Lower leg skin (tissue), 4 donors: Measurements from ENCODE around the gene WNT2. TPM values are rescaled to one million over a fixed set of nuclear protein-coding genes. Genes with fewer than 3 reads are reported as not detected.

Experiments
- DNase-seq, 2 donors: peaks; one replicate each; pipeline ENCODE4 v3.0.0-alpha.2; 2019; ENCODE audit warnings: low spot score in 2 of 2
- H3K4me3 ChIP-seq: fragments of 200-600 bp; sonication (generic); 2 replicates; pipeline ENCODE4 v1.5.1; 2017; ENCODE audit warnings: mild to moderate bottlenecking, low read depth; ENCODE audit not compliant: poor library complexity, severe bottlenecking
- POLR2A ChIP-seq, 2 donors: fragments of 450-650 bp; IDR thresholded peaks; one replicate each; pipeline ENCODE4 v1.6.1; 2016 to 2017; ENCODE audit warnings: antibody characterized with exemption in 2 of 2, mild to moderate bottlenecking in 1 of 2, moderate library complexity in 1 of 2
- WGBS, 2 donors: methylation state at CpG; one replicate each; pipeline ENCODE4 v1.1.5; 2018; 5-methylcytosine and 5-hydroxymethylcytosine counted together
- intact Hi-C: fragments of 100-400 bp; cut with DNase I; formaldehyde crosslinking; loops from one replicate; pipeline ENCODE4 v1.15.0; 2023; ENCODE audit warnings: low total_unique reads
- total RNA-seq, 4 donors: library from RNA; depleted of rRNA; stranded (reverse); fragments of >200 nt; gene quantifications; one replicate each; pipeline ENCODE4 v1.1.0, GENCODE V29; 2016
- TF ChIP-seq, protein P1 (sequence below), 3 donors: fragments of 450-650 bp; IDR thresholded peaks; one replicate each; pipeline ENCODE4 v1.5.1; 2016; ENCODE audit warnings: antibody characterized with exemption in 3 of 3, mild to moderate bottlenecking in 3 of 3, moderate library complexity in 2 of 3

Gene WNT2
- total RNA-seq, 4 donors from 2014 or later: 0.69 to 1.5 (median 1.1) TPM

DNA sequence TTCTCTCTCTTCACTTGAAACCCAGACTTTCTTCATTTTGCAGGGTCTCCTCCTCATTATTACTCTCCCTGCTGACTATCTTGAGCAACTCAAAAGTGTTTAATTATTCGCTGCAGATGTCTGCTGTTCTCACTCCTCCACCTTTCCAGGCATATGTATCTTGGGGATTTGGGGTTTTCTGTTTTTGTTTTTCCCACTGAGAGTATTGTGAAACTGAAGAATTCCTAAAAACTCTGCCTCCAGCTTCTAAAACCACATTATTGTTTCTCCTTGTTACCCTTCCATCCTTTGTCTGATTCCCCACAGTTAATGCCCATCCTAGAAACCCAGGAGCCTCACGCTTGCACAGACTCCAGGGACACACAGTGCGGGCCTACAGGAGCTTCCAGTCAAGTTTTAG, 51.3 kb downstream of the WNT2 start:
- H3K4me3 ChIP-seq: no peak overlapping the region
- 87 to 93% methylated on average over 3 of the region's 3 CpGs for WGBS, 2 donors
- TF ChIP-seq POLR2A (IDR thresholded peaks at IDR 0.05): no peak
- TF ChIP-seq, protein P1, sequence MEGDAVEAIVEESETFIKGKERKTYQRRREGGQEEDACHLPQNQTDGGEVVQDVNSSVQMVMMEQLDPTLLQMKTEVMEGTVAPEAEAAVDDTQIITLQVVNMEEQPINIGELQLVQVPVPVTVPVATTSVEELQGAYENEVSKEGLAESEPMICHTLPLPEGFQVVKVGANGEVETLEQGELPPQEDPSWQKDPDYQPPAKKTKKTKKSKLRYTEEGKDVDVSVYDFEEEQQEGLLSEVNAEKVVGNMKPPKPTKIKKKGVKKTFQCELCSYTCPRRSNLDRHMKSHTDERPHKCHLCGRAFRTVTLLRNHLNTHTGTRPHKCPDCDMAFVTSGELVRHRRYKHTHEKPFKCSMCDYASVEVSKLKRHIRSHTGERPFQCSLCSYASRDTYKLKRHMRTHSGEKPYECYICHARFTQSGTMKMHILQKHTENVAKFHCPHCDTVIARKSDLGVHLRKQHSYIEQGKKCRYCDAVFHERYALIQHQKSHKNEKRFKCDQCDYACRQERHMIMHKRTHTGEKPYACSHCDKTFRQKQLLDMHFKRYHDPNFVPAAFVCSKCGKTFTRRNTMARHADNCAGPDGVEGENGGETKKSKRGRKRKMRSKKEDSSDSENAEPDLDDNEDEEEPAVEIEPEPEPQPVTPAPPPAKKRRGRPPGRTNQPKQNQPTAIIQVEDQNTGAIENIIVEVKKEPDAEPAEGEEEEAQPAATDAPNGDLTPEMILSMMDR (IDR thresholded peaks at IDR 0.05): no peak
- DNase-seq: no peak
- intact Hi-C loops: no loop called here

DNA sequence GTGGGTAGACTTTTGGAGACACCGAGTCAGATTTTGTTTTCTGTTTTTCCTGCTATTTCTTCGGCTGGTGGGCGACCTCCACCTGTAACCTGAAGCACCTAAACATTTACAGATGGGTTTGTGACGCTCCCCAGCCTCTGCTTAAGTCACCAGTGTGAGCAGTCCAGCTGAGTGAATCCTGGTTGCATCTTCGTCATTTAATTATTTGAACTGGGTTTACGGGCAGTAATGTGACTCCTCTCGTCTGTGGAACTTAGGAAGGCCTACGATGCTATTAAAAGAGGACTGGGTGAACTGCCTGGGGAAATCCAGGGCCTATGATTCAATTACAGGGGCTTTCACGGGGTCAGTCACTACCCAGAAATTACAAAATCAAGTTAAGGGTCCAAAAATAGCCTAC, 52.5 kb downstream of the WNT2 start:
- WGBS, 2 donors: 75 to 85% methylated on average over 9 of the region's 9 CpGs
- no peak for DNase-seq

DNA sequence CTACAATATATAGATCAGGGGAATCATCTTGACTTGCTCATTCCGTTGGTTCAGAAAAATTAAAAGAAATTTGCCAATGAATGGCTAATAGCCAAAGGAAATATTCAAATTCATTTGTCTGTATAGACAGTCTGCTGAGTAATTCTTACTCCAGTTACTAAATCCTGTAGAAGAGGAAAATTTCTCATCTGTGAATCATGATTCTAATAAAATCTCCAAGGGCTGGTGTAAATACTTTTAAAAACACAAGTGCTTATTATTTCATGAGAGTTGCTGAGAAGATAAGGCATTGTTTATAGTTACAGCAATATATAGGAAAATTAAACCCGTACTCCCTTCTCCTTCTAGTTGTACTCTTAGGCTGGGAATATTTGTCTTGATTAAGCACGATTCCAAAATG, 53.0 kb downstream of the WNT2 start:
- intact Hi-C loops: no loop called here
- WGBS, 2 donors: 56 to 57% methylated on average over 3 of the region's 3 CpGs
- TF ChIP-seq POLR2A (IDR thresholded peaks at IDR 0.05): no peak
- TF ChIP-seq, protein P1 (IDR thresholded peaks at IDR 0.05): no peak
- H3K4me3 ChIP-seq: no peak overlapping the region
- DNase-seq: no peak

More for the DNA sequence above, 52.5 kb downstream of the WNT2 start:
- intact Hi-C loops: no loop called here
- TF ChIP-seq, protein P1 (IDR thresholded peaks at IDR 0.05): no peak
- TF ChIP-seq POLR2A (IDR thresholded peaks at IDR 0.05): no peak
- H3K4me3 ChIP-seq: no peak overlapping the region

DNA sequence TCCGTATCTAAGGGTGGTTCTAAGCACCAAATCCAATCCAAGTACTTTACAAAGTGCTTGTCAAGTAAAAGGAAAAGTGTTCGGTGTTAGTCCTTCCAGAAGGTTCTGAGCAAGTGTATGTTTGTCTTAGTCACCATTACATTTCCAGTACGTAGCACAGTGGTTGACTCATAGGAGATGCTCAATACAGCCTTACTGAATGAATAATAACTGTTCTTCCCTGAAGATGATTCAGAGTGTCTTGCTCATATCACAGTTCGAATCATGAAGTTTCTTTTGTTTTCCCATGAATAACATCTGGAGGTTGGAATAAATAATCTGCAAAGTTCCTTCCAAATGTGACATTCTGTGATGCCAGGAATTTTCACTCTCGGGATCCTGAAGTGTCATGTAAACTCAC, 53.4 kb downstream of the WNT2 start:
- TF ChIP-seq, protein P1 (IDR thresholded peaks at IDR 0.05): no peak
- TF ChIP-seq POLR2A (IDR thresholded peaks at IDR 0.05): no peak
- H3K4me3 ChIP-seq: no peak overlapping the region
- intact Hi-C loops: no loop called here
- 34 to 43% methylated on average over 5 of the region's 5 CpGs for WGBS, 2 donors
- no peak for DNase-seq

DNA sequence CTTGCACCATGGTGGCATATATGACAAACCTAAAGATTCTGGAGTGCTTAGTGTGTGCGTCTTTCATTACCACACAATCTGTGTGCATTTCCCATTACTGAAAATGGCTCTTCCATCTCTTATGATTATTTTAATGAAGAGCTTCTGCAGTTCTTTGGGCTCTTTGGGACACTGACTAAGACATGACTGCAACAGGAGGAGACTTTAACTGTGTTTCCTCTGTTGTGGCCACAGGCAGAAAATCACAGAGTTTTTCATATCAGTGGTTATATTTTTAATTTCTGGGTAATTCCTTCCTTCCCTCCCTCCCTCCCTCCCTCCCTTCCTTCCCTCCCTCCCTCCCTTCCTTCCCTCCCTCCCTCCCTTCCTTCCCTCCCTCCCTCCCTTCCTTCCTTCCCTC, 58.1 kb downstream of the WNT2 start:
- TF ChIP-seq POLR2A (IDR thresholded peaks at IDR 0.05): no peak
- TF ChIP-seq, protein P1 (IDR thresholded peaks at IDR 0.05): no peak
- no peak overlapping the region for H3K4me3 ChIP-seq
- intact Hi-C loops: no loop called here
- 0 to 100% methylated on average over 1 of the region's 1 CpG for WGBS, 2 donors
- DNase-seq: no peak

DNA sequence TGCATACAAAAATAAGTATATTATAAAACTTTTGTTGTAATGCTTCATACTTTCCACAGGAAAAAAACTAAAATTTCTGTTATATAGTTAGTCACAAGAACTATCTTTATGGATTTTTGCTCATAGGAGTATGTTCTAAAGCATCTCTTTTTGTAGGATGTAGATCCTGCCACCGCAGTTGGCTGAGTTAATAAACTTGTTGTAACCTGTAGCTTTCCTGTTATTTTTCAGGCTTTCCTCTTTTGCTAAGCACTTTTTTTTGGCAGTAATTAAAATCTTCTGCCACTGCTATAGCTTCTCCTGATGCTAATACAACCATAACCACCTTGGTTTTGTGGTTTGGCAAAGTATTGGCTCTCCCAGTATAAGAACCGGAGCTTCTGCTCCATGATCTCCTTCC, 60.3 kb downstream of the WNT2 start:
- no peak overlapping the region for H3K4me3 ChIP-seq
- no peak for TF ChIP-seq POLR2A (IDR thresholded peaks at IDR 0.05)
- DNase-seq: no peak
- 51 to 57% methylated on average over 2 of the region's 2 CpGs for WGBS, 2 donors
- intact Hi-C loops: no loop called here
